Bone marrow (tissue), 2 donors: Measurements from ENCODE around the gene MELK.
"Not testable (repeated sequence)": the region's sequence is repeated elsewhere in the genome, so short reads cannot be mapped to it uniquely, and the experiment has no call there.

Experiments
- DNase-seq, 2 donors: peaks; one replicate each; lab custom pipeline; 2025; lab: John Stamatoyannopoulos, UW

MELK gene

DNA sequence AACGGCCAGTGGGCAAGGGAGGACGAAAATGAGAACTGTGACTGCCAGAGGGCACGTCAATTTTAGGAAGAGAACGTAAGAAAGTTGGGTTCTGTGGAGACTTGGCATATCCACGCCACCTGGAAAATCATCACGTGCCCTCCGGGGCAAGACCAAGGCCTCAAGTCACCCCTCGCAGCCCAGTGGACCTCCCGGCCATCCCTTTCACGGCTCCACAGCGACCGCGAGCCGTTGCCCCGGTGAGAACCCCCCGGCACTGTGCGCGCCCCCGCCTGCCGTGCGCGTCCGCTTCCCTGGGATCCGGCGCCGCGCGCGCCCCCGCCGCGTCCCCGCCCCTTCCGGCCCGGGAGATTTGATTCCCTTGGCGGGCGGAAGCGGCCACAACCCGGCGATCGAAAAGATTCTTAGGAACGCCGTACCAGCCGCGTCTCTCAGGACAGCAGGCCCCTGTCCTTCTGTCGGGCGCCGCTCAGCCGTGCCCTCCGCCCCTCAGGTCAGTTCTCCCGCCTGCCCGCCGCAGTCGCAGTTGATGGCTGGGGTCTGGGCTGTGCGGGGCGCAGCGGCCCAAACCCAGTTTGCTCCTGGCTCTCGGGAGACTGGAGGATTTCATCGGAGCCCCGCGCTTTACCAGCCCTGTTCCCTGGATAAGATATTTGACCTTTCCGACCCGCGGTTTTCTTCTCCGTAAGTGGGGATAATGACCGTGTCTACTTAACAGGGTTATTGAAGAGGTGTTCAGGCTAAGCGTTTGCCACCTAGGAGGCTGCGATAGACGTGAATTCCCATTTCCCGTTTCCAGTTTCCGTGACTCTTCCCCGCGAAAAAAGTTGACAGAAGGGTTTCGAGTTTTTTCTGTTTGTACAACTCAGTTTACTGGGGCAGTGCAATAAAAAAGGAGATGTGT, at the start of gene MELK:
Gene MELK, plus strand, starts transcription at position 381 of the 904 bp plus-strand sequence. CDS start 8,787 bp downstream, outside the sequence.
- DNase-seq = peak; percentile 27 to 63

- no peak for DNase-seq
Measured at GRCh38 chr9:36530224-36530623, 42.5 kb upstream of the MELK start.

DNA sequence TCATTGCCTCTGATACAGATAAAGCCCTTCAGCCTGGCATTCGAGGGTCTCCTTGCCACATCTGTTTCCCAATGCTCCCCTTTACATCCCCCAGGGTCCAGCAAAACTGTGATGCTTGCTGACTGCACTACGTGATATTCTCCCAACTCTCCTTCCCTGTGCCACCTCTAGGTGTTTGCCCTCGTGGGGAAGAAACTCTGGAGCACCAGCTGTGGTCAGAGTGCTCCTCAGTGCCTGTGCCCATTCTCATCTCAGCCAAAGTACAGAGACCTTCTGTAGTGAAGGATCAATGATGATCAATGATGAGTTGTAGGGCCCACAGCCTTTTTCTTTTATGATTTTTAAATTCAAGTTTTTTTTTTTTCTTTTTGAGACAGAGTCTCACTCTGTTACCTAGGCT, 40.3 kb upstream of the MELK start:
- no peak for DNase-seq

DNA sequence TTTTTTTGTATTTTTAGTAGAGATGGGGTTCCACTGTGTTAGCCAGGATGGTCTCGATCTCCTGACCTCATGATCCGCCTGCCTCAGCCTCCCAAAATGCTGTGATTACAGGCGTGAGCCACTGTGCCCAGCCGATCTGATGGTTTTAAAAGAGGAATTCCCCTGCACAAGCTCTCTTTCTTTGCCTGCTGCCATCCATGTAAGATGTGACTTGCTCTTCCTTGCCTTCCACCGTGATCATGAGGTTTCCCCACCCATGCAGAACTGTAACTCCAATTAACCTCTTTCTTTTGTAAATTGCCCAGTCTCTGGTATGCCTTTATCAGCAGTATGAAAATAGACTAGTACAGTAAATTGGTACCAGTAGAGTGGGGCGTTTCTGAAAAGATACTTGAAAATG, 39.0 kb upstream of the MELK start:
- not testable (repeated sequence) for DNase-seq

DNA sequence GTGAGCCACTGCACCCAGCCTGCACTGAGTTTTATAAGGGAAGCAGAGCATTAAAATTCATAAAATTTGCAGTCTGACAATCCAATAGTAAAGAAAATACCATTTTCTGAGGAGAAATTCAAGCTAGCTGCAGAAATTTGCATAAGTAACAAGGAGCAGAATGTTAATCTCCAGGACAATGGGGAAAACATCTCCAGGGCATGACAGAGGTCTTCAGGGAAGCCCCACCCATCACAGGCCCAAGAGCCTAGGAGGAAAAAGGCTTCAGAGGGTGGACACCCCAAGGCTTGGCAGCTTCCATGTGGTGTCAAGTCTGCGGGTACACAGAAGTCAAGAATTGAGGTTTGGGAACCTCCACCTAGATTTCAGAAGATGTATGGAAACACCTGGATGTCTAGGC, 37.6 kb upstream of the MELK start:
- no peak for DNase-seq

GRCh38 chr9:36537861-36538260, 34.8 kb upstream of the MELK start:
- DNase-seq = no peak

GRCh38 chr9:36542355-36542754, 30.3 kb upstream of the MELK start:
- no peak for DNase-seq

DNA sequence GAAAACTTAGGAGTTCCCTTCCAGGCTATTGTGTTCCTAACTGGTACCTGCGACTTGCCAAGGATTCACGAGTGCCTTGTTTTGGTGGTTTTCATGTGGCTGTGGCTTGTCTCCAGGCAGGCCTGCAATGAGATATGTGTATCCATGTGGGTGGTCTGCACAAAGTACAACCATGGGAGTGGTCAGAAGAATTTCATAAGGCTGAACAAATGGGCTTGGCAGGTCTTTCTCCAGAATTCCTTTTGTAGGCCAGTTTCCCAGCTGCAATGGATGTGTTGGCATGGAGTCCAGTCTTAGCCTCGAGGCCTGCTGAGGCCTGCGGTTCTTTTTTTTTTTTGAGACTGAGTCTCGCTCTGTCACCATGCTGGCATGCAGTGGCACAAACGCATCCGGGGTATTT, 28.8 kb upstream of the MELK start:
- DNase-seq = no peak

DNA sequence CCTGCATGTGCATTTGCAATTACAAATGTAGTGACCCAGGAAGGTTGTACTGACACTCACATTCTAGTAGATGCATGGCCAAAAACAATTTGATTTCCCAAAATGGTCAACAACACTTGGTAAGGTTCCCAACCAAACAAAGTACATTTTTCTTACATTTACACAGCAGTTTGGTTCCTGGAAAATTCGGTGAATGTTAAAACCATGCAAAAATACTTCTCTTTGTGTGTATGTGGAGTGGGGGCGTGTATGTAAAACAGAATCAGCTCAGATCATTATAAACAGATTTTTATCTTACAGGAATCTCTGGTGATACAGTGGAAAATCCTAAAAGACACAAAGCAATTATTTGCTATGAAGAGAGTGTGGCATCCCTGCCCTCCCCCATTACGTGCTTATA, 25.1 kb upstream of the MELK start:
- DNase-seq = no peak

GRCh38 chr9:36548454-36548853, 24.2 kb upstream of the MELK start:
- DNase-seq = no peak

DNA sequence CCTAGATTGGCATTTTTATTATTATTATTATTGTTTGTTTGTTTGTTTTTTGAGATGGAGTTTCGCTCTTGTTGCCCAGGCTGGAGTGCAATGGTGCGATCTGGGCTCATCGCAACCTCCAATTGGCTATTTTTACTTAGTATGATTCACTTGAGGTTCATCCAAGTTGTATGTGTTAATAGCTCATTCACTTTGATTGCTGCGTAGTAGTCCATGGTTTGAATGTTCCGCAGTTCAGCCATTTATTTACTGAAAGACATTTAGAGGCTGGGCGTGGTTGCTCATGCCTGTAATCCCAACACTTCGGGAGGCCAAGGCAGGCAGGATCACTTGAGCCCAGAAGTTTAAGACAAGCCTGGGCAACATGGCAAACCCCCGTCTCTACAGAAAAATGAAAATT, 22.6 kb upstream of the MELK start:
- no peak for DNase-seq

GRCh38 chr9:36550631-36551098, 22.0 kb upstream of the MELK start:
- DNase-seq = not testable (repeated sequence)

DNA sequence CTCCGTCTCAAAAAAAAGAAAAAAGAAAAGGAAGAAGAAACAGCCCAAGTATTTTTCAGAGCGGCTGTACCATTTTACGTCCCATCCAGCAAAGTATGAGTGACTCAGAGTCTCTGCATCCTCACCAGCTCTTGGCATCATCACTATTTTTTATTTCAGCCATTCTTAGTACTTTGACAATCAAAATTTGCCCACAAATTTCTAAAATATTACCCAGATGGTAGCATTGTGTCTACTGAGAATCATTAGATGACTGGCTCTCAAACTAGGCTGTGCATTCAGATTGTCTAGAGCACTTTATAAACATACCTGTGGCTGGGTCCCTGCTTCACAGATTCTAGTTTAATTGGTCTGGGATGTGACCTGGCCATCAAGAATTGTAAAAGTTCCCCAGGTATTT, 21.6 kb upstream of the MELK start:
- DNase-seq = no peak

DNA sequence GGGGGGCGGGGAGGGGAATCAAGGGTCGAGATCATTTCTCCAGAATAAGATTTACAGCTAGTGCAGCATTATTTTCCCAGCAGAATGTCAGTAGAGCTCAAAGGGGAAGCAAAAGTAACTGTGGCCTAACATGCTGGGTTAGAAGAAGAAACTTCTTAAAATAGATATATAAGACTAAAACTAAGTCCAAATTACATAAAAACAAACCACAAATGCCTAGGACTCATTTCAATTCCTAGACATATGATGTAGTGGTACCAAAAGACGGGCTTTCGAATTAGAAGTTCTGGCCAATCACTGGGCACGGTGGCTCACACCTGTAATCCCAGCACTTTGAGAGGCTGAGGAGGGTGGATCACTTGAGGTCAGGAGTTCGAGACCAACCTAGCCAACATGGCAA, 20.8 kb upstream of the MELK start:
- no peak for DNase-seq

DNA sequence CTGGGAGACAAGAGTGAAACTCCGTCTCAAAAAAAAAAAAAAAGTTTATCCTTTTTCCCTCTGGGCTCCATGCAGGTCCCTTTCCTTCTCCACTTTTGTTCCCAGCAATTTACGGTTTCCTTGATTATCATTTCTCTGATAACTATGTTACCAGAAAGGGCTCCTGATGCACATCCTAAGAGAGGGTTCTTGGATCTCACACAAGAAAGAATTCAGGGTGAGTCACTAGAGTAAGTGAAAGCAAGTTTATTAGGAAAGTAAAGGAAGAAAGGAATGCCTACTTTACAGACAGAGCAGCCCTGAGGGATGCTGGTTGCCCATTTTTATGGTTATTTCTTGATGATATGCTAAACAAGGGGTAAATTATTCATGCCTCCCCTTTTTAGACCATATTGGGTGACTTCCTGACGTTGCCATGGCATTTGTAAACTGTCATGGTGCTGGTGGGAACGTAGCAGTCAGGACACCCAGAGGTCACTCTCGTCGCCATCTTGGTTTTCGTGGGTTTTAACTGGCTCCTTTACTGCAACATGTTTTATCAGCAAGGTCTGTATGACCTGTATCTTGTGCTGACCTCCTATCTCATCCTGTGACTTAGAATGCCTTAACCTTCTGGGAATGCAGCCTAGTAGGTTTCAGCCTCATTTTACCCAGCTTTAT, 13.5 kb upstream of the MELK start:
- DNase-seq = no peak

DNA sequence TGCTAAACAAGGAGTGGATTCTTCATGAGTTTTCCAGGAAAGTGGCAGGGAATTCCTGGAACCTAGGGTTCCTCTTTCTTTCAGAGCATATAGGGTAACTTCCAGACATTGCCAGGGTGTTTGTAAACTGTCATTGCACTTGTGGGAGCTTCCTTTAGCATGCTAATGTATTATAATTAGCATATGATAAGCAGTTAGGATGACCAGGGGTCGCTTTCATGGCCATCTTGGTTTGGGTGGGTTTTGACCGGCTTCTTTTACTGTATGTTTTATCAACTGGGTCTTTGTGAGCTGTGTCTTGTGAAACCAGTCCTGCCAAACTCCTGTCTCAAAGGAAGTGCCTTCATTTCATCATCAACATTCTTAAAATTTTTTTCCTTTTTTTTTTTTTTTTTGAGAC, 11.9 kb upstream of the MELK start:
- no peak for DNase-seq

DNA sequence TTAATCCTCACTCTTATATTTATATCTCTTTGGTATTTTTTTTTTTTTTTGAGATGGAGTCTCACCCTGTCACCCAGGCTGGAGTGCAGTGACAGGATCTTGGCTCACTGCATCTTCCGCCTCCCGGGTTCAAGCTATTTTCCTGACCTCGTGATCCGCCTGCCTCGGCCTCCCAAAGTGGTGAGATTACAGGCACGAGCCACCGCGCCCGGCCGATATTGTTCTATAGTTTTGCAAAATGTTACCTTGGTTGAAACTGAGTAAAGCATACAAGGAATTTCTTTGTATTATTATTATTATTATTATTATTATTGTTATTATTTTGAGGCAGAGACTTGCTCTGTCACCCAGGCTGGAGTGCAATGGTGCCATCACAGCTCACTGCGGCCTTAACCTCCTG, 9.9 kb upstream of the MELK start:
- DNase-seq = not testable (repeated sequence)

GRCh38 chr9:36566813-36567221, 5.9 kb upstream of the MELK start:
- no peak for DNase-seq

DNA sequence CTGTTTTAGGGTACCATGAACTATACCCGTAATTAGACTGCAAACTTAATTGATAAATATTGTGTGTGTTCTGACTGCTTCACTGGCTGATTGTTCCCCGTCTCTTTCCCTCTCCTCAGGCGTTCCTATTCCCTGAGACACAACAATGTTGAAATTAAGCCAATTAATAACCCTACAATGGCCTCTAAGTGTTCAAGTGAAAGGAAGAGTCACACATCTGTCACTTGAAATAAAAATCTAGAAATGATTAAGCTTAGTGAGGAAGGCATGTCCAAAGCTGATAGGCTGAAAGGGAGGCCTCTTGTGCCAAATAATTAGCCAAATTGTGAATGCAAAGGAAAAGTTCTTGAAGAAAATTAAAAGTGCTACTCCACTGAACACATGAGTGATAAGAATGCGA, 4.0 kb upstream of the MELK start:
- not testable (repeated sequence) for DNase-seq

DNA sequence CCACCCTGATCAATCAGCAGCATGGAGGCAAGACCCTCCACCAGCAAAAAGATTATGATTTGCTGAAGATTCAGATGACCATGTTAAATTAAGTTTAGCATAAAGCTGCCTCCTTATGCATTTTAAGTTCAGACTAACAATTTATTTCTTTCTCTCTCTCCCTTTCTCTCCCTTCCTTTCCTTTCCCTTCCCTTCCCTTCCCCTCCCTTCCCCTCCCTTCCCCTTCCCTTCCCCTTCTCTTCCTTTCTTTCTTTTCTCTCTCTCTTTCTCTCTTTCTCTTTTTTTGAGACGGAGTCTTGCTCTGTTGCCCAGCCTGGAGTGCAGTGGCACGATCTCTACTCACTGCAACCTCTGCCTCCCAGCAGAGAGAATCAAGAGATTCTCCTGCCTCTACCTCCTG, 1.4 kb upstream of the MELK start:
- no peak for DNase-seq

GRCh38 chr9:36574045-36574444, 1.4 kb downstream of the MELK start:
- DNase-seq = not testable (repeated sequence)

- DNase-seq = no peak
Measured at GRCh38 chr9:36575411-36575882, 2.8 kb downstream of the MELK start.

GRCh38 chr9:36576866-36577265, 4.2 kb downstream of the MELK start:
- no peak for DNase-seq
